HEK293T (cell line): ENCODE measurements around the gene INKA2.

Experiments used
- ARNT ChIP-seq: fragments of 450-650 bp; IDR thresholded peaks from 2 replicates; pipeline ENCODE4 v1.6.1; 2017; ENCODE audit warnings: mild to moderate bottlenecking
- BHLHE40 ChIP-seq: fragments of 450-650 bp; IDR thresholded peaks from 2 replicates; pipeline ENCODE4 v1.6.1; 2016; ENCODE audit warnings: mild to moderate bottlenecking, moderate library complexity, borderline replicate concordance
- FOXA1 ChIP-seq: fragments of 450-650 bp; IDR thresholded peaks from 2 replicates; pipeline ENCODE4 v1.6.1; 2016; ENCODE audit warnings: mild to moderate bottlenecking
- FOXK2 ChIP-seq: fragments of 450-650 bp; IDR thresholded peaks from 2 replicates; pipeline ENCODE4 v1.6.1; 2016; ENCODE audit warnings: mild to moderate bottlenecking

DNA sequence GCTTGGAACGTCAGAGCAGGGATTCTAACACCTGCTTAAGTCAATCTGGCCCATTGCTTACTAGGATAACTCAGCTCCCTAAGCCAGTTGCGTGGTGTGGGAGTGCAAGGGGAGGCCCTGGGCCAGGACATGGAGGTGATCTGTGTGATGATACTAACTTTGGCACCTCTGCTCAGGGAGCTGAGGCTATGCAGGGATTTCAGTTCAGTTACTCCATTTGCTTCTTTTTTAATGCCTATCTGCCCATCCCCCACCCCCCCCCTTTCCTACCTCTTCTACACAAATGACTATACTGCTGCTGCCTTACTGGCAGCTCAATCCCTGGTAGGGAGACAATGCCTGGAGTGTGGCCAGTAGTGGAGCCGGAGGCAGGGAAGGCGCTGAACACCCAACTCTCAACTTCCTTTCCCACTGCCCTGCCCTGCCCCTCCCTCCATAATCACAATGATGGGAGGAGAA is 19.5 kb downstream of the INKA2 start:
- TF ChIP-seq FOXK2 (no peak), FOXA1 (no peak), BHLHE40 (no peak), ARNT (no peak)
